ENCODE results near the gene STARD4. TPM values are rescaled to one million over a fixed set of nuclear protein-coding genes. Genes with fewer than 3 reads are reported as not detected.

STARD4 gene
- total RNA-seq, 4 donors from 2014 or later = 2.2 to 6.4 (median 3.2) TPM

- Histone ChIP-seq H3K4me3 (no peak overlapping the region), H3K36me3 (no peaks in the 10 kb centered on the region), H3K4me1 (no peaks in the 10 kb centered on the region), H3K9me3 (no peaks in the 10 kb centered on the region), H3K27ac (no peak overlapping the region), H3K27me3 (no peaks in the 10 kb centered on the region)
- no peak for DNase-seq (ENCODE audit: low spot score in 2 of 2)
- 87% methylated on average over 1 of the region's 1 CpG for WGBS
- no peak for TF ChIP-seq POLR2AphosphoS5 (IDR thresholded peaks at IDR 0.05)
Observed at GRCh38 chr5:111478266-111478665, 34.1 kb downstream of the STARD4 start.

- peaks cover 4% of the 10 kb centered on the region for H3K4me1 ChIP-seq
- 45% methylated on average over 3 of the region's 3 CpGs for WGBS
- H3K27ac ChIP-seq = no peak overlapping the region
- no peaks in the 10 kb centered on the region for H3K27me3 ChIP-seq
- no peak overlapping the region for H3K4me3 ChIP-seq
- no peaks in the 10 kb centered on the region for H3K9me3 ChIP-seq
- TF ChIP-seq POLR2AphosphoS5 (IDR thresholded peaks at IDR 0.05) (no peak), EP300 (IDR thresholded peaks at IDR 0.05) (no peak), POLR2A (IDR thresholded peaks at IDR 0.05) (no peak), CTCF (IDR thresholded peaks at IDR 0.05) (no peak)
- DNase-seq (ENCODE audit: low spot score in 2 of 2) = no peak
- no peaks in the 10 kb centered on the region for H3K36me3 ChIP-seq
Observed at GRCh38 chr5:111472579-111472978, 39.8 kb downstream of the STARD4 start.

GRCh38 chr5:111472096-111472495, 40.2 kb downstream of the STARD4 start:
- DNase-seq (ENCODE audit: low spot score in 2 of 2) = no peak
- H3K4me3 ChIP-seq = no peak overlapping the region
- no peaks in the 10 kb centered on the region for H3K36me3 ChIP-seq
- H3K9me3 ChIP-seq = no peaks in the 10 kb centered on the region
- WGBS = 89% methylated on average over 3 of the region's 3 CpGs
- peaks cover 4% of the 10 kb centered on the region for H3K4me1 ChIP-seq
- H3K27ac ChIP-seq = no peak overlapping the region
- TF ChIP-seq POLR2A (IDR thresholded peaks at IDR 0.05) (no peak), CTCF (IDR thresholded peaks at IDR 0.05) (no peak), EP300 (IDR thresholded peaks at IDR 0.05) (no peak), POLR2AphosphoS5 (IDR thresholded peaks at IDR 0.05) (no peak)
- H3K27me3 ChIP-seq = no peaks in the 10 kb centered on the region

GRCh38 chr5:111469903-111470302, 42.4 kb downstream of the STARD4 start:
- H3K9me3 ChIP-seq = no peaks in the 10 kb centered on the region
- no peak for DNase-seq (ENCODE audit: low spot score in 2 of 2)
- H3K36me3 ChIP-seq = no peaks in the 10 kb centered on the region
- no peak overlapping the region for H3K4me3 ChIP-seq
- peaks cover 4% of the 10 kb centered on the region for H3K4me1 ChIP-seq
- H3K27me3 ChIP-seq = no peaks in the 10 kb centered on the region
- TF ChIP-seq POLR2AphosphoS5 (IDR thresholded peaks at IDR 0.05) (no peak), POLR2A (IDR thresholded peaks at IDR 0.05) (no peak), CTCF (IDR thresholded peaks at IDR 0.05) (no peak), EP300 (IDR thresholded peaks at IDR 0.05) (no peak)
- H3K27ac ChIP-seq = no peak overlapping the region
- WGBS = 66% methylated on average over 2 of the region's 2 CpGs

GRCh38 chr5:111469293-111469896, 42.9 kb downstream of the STARD4 start:
- no peak overlapping the region for H3K4me3 ChIP-seq
- H3K4me1 ChIP-seq = peaks cover 4% of the 10 kb centered on the region
- no peaks in the 10 kb centered on the region for H3K36me3 ChIP-seq
- no peaks in the 10 kb centered on the region for H3K9me3 ChIP-seq
- no peaks in the 10 kb centered on the region for H3K27me3 ChIP-seq
- TF ChIP-seq EP300 (IDR thresholded peaks at IDR 0.05) (no peak), POLR2AphosphoS5 (IDR thresholded peaks at IDR 0.05) (no peak), CTCF (IDR thresholded peaks at IDR 0.05) (no peak), POLR2A (IDR thresholded peaks at IDR 0.05) (no peak)
- 30% methylated on average over 2 of the region's 2 CpGs for WGBS
- no peak overlapping the region for H3K27ac ChIP-seq
- DNase-seq (ENCODE audit: low spot score in 2 of 2) = no peak

- H3K4me1 ChIP-seq = no peaks in the 10 kb centered on the region
- H3K27ac ChIP-seq = no peak overlapping the region
Observed at GRCh38 chr5:111463311-111463710, 49.0 kb downstream of the STARD4 start.

More at GRCh38 chr5:111463311-111463710, 49.0 kb downstream of the STARD4 start:
- no peak for DNase-seq (ENCODE audit: low spot score in 2 of 2)
- Histone ChIP-seq H3K36me3 (no peaks in the 10 kb centered on the region), H3K9me3 (no peaks in the 10 kb centered on the region), H3K4me3 (no peak overlapping the region), H3K27me3 (peaks cover 3% of the 10 kb centered on the region)
- TF ChIP-seq POLR2AphosphoS5 (IDR thresholded peaks at IDR 0.05) (no peak), POLR2A (IDR thresholded peaks at IDR 0.05) (no peak), CTCF (IDR thresholded peaks at IDR 0.05) (no peak), EP300 (IDR thresholded peaks at IDR 0.05) (no peak)
